Smooth muscle cell (in vitro differentiated cells): Measurements from ENCODE around the gene EFS. TPM values are rescaled to one million over a fixed set of nuclear protein-coding genes. Genes with fewer than 3 reads are reported as not detected.
A peak's percentile ranks its signal among the peaks of the same experiment; 100 is the strongest.

Experiments used
- DNase-seq: peaks from one replicate; lab custom pipeline; 2025; ENCODE audit not compliant: unreplicated experiment; lab: John Stamatoyannopoulos, UW
- H2AFZ ChIP-seq: fragments of 200-600 bp; sonication (generic); 2 replicates; pipeline ENCODE4 v1.6.0; 2016; ENCODE audit warnings: antibody characterized with exemption, low read depth, mild to moderate bottlenecking
- H3F3A ChIP-seq: fragments of 200-600 bp; sonication (generic); 2 replicates; pipeline ENCODE4 v1.6.0; 2017; ENCODE audit warnings: antibody characterized with exemption, low read depth
- H3K27ac ChIP-seq: fragments of 200-600 bp; sonication (generic); 2 replicates; pipeline ENCODE4 v1.5.1; 2016; ENCODE audit warnings: low read depth, mild to moderate bottlenecking
- H3K27me3 ChIP-seq: fragments of 200-600 bp; sonication (generic); 2 replicates; pipeline ENCODE4 v1.6.1; 2016; ENCODE audit warnings: low read depth, mild to moderate bottlenecking
- H3K36me3 ChIP-seq: fragments of 200-600 bp; sonication (generic); 2 replicates; pipeline ENCODE4 v1.5.1; 2016; ENCODE audit warnings: low read depth
- H3K4me1 ChIP-seq: fragments of 200-600 bp; sonication (generic); 2 replicates; pipeline ENCODE4 v1.5.1; 2016; ENCODE audit warnings: low read depth
- H3K4me2 ChIP-seq: fragments of 200-600 bp; sonication (generic); 2 replicates; pipeline ENCODE4 v1.6.0; 2016; ENCODE audit warnings: mild to moderate bottlenecking
- H3K4me3 ChIP-seq: fragments of 200-600 bp; sonication (generic); 2 replicates; pipeline ENCODE4 v1.5.1; 2016; ENCODE audit warnings: mild to moderate bottlenecking
- H3K79me2 ChIP-seq: fragments of 200-600 bp; sonication (generic); 2 replicates; pipeline ENCODE4 v1.6.0; 2016; ENCODE audit warnings: low read depth, mild to moderate bottlenecking
- H3K9ac ChIP-seq: fragments of 200-600 bp; sonication (generic); 2 replicates; pipeline ENCODE4 v1.6.0; 2016; ENCODE audit warnings: low read depth
- H3K9me3 ChIP-seq: fragments of 200-600 bp; sonication (generic); replicated peaks from 2 replicates; pipeline ENCODE4 v1.5.1; 2016; ENCODE audit warnings: low read depth
- H4K20me1 ChIP-seq: fragments of 200-600 bp; sonication (generic); 2 replicates; pipeline ENCODE4 v1.6.0; 2016; ENCODE audit warnings: low read depth
- WGBS: methylation state at CpG from one replicate; pipeline ENCODE4 v1.1.7; 2016; ENCODE audit warnings: low lambda C conversion rate; 5-methylcytosine and 5-hydroxymethylcytosine counted together
- polyA plus RNA-seq: library from polyadenylated mRNA; unstranded; fragments of >200 nt; fragmentation: Nextera tagmentation; extraction: Ambion mirVana; gene quantifications from 2 replicates; pipeline ENCODE4 v1.2.1, GENCODE V29; 2016
- total RNA-seq: library from RNA; depleted of rRNA; stranded (reverse); fragments of >200 nt; gene quantifications from 2 replicates; pipeline ENCODE4 v1.2.3, GENCODE V29; 2014
- TF ChIP-seq, protein P1 (sequence below): fragments of 200-600 bp; sonication (generic); IDR thresholded peaks from 2 replicates; pipeline ENCODE4 v1.5.1; 2017; ENCODE audit warnings: borderline replicate concordance, mild to moderate bottlenecking, antibody characterized with exemption; ENCODE audit not compliant: insufficient read depth, poor library complexity, severe bottlenecking

Gene EFS
- total and polyA plus RNA-seq, 2 experiments from 2014 or later: 23.9 to 41.3 TPM

DNA sequence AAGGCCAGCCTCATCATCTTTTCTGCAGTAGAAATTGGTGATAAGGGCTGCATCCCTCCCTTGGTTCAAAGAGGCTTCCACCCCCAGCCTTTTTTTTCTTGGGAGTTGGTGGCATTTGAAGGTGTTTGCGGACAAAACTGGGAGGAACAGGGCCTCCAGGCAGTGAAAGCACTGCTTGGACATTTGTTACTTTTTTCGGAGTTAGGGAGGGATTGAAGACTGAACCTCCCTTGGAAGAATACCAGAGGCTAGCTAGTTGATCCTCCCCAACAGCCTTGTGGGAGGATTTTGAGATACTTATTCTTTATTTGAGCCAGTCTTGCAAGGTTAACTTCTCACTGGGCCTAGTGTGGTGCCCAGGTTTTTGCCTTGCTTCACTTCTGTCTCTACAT lies 40.5 kb downstream of the EFS start:
- H3F3A ChIP-seq: peaks cover 46% of the 10 kb centered on the region
- peaks cover 25% of the 10 kb centered on the region for H3K79me2 ChIP-seq
- no peak for DNase-seq
- H2AFZ ChIP-seq: no peak overlapping the region
- no peaks in the 10 kb centered on the region for H3K27me3 ChIP-seq
- WGBS: 98% methylated on average over 2 of the region's 2 CpGs
- H3K9ac ChIP-seq: no peak overlapping the region
- no peaks in the 10 kb centered on the region for H3K36me3 ChIP-seq
- H3K9me3 ChIP-seq: no peaks in the 10 kb centered on the region
- peaks cover 19% of the 10 kb centered on the region for H3K4me1 ChIP-seq
- H4K20me1 ChIP-seq: peaks cover 33% of the 10 kb centered on the region
- no peak overlapping the region for H3K4me2 ChIP-seq
- TF ChIP-seq, protein P1, sequence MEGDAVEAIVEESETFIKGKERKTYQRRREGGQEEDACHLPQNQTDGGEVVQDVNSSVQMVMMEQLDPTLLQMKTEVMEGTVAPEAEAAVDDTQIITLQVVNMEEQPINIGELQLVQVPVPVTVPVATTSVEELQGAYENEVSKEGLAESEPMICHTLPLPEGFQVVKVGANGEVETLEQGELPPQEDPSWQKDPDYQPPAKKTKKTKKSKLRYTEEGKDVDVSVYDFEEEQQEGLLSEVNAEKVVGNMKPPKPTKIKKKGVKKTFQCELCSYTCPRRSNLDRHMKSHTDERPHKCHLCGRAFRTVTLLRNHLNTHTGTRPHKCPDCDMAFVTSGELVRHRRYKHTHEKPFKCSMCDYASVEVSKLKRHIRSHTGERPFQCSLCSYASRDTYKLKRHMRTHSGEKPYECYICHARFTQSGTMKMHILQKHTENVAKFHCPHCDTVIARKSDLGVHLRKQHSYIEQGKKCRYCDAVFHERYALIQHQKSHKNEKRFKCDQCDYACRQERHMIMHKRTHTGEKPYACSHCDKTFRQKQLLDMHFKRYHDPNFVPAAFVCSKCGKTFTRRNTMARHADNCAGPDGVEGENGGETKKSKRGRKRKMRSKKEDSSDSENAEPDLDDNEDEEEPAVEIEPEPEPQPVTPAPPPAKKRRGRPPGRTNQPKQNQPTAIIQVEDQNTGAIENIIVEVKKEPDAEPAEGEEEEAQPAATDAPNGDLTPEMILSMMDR: no peak
- no peak overlapping the region for H3K4me3 ChIP-seq
- no peak overlapping the region for H3K27ac ChIP-seq

DNA sequence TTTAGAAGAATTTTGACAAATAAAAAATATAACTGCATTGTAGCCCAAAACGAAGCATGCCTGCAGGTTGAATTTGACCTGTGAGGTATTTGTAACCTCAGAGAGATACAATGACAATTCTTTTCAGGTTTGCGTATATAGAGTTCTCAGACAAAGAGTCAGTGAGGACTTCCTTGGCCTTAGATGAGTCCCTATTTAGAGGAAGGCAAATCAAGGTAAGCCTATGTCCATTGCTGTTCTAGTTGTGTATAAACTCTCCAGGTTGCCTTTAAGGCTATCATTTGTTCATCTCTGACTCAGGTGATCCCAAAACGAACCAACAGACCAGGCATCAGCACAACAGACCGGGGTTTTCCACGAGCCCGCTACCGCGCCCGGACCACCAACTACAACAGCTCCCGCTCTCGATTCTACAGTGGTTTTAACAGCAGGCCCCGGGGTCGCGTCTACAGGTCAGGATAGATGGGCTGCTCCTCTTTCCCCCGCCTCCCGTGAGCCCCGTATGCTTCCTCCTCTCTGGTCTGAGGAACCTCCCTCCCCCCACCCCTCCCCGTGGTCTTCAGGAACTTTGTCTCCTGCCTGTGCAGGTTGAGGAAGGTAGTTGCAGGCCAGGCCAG lies 41.0 kb downstream of the EFS start:
- DNase-seq: no peak
- Histone ChIP-seq H3K36me3 (no peaks in the 10 kb centered on the region), H3K27me3 (no peaks in the 10 kb centered on the region), H2AFZ (no peak overlapping the region), H4K20me1 (peaks cover 33% of the 10 kb centered on the region), H3K79me2 (peaks cover 25% of the 10 kb centered on the region), H3K4me3 (peak overlapping the region; percentile 92), H3K9ac (no peak overlapping the region), H3F3A (peaks cover 50% of the 10 kb centered on the region), H3K9me3 (no peaks in the 10 kb centered on the region), H3K4me2 (no peak overlapping the region), H3K27ac (peak overlapping the region; percentile 98), H3K4me1 (peaks cover 19% of the 10 kb centered on the region)
- TF ChIP-seq, protein P1: no peak
- 96% methylated on average over 18 of the region's 18 CpGs for WGBS

DNA sequence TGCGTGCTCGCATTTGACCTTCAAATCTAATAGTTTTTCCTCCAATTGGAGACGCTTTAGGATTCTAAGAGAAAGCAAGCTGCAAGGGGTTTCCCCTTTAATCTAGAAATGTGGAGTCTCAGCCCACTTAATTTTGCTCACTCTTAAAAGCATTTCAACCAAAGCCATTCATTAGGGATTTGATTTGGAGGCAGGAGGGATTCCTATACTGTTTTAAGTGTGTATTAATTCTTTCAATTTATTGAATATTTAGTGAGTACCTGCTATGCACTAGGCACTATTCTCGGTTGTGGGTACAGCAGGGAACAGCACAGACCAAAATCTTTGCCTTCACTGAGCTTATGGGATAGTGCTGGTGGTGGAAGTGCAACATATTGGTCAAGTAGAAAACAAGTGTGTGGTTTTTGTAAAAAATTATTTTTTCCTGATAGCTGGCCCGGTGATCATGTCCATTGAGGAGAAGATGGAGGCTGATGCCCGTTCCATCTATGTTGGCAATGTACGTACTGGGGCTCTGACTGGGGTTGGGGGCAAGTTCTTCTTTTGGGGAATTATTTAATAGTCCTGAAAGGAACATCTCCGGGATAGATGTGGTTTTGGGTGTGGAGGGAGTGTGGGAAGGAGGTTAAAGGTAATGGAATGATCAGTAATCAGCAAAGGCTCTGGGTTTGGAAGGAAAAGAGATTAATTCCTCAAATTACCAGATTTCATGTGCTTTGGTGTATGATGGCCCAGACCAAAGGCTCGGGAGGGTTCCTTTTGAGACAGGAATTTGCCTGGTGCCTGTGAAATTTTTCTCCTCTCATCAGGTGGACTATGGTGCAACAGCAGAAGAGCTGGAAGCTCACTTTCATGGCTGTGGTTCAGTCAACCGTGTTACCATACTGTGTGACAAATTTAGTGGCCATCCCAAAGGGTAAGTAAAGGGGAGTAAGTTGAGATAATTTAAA lies 42.1 kb downstream of the EFS start:
- no peaks in the 10 kb centered on the region for H3K9me3 ChIP-seq
- DNase-seq: no peak
- TF ChIP-seq, protein P1: no peak
- H2AFZ ChIP-seq: no peak overlapping the region
- H3K27ac ChIP-seq: peak overlapping the region; percentile 98
- H3K36me3 ChIP-seq: no peaks in the 10 kb centered on the region
- H3K4me1 ChIP-seq: peaks cover 19% of the 10 kb centered on the region
- H3K4me2 ChIP-seq: peak overlapping the region; percentile 95
- no peaks in the 10 kb centered on the region for H3K27me3 ChIP-seq
- H3K9ac ChIP-seq: peak overlapping the region; percentile 99
- peak overlapping the region; percentile 92 for H3K4me3 ChIP-seq
- peaks cover 54% of the 10 kb centered on the region for H3F3A ChIP-seq
- H4K20me1 ChIP-seq: peaks cover 33% of the 10 kb centered on the region
- peaks cover 28% of the 10 kb centered on the region for H3K79me2 ChIP-seq
- WGBS: 61% methylated on average over 10 of the region's 10 CpGs
